Glutamatergic neuron (in vitro differentiated cells): ENCODE measurements around the gene ACOT9. TPM values are rescaled to one million over a fixed set of nuclear protein-coding genes. Genes with fewer than 3 reads are reported as not detected.

Source experiments
- DNase-seq: peaks from one replicate; pipeline ENCODE4 v3.0.0; 2022
- H3K27ac Mint-ChIP-seq: one replicate; pipeline ENCODE4 v1.8.0; 2020; ENCODE audit warnings: mild to moderate bottlenecking, mixed read lengths, inconsistent platforms; ENCODE audit not compliant: unreplicated experiment
- H3K27me3 Mint-ChIP-seq: one replicate; pipeline ENCODE4 v1.8.0; 2020; ENCODE audit warnings: mild to moderate bottlenecking, moderate library complexity, mixed read lengths, inconsistent platforms; ENCODE audit not compliant: unreplicated experiment
- H3K36me3 Mint-ChIP-seq: one replicate; pipeline ENCODE4 v1.8.0; 2020; ENCODE audit warnings: mild to moderate bottlenecking, mixed read lengths, inconsistent platforms; ENCODE audit not compliant: unreplicated experiment
- H3K4me1 Mint-ChIP-seq: one replicate; pipeline ENCODE4 v1.8.0; 2020; ENCODE audit warnings: mild to moderate bottlenecking, low read depth, mixed read lengths, inconsistent platforms; ENCODE audit not compliant: unreplicated experiment
- H3K4me3 Mint-ChIP-seq: one replicate; pipeline ENCODE4 v1.8.0; 2020; ENCODE audit warnings: mild to moderate bottlenecking, mixed read lengths, inconsistent platforms; ENCODE audit not compliant: unreplicated experiment
- H3K9me3 Mint-ChIP-seq: one replicate; pipeline ENCODE4 v1.8.0; 2020; ENCODE audit warnings: mild to moderate bottlenecking, moderate library complexity, mixed read lengths, inconsistent platforms; ENCODE audit not compliant: unreplicated experiment
- CTCF ChIP-seq: fragments of 200-600 bp; sonication (generic); IDR thresholded peaks from one replicate; pipeline ENCODE4 v1.5.0; 2021; ENCODE audit not compliant: partially characterized antibody, unreplicated experiment
- total RNA-seq: library from RNA; stranded (reverse); fragmentation: NEBNext Ultra II Directional; extraction: Animal tissue kit (Norgen Biotek cat#: 25700); gene quantifications from one replicate; pipeline ENCODE4 v1.2.1, GENCODE V29; 2021; ENCODE audit not compliant: unreplicated experiment

The ACOT9 gene
- total RNA-seq, 1 donor from 2014 or later, result 20.5 TPM

GRCh38 chrX:23765868-23766267, 22.8 kb upstream of the ACOT9 start:
- Mint-ChIP-seq H3K36me3 (no peaks in the 10 kb centered on the region), H3K9me3 (peaks cover 1% of the 10 kb centered on the region), H3K4me3 (no peak overlapping the region), H3K27ac (no peak overlapping the region), H3K4me1 (no peaks in the 10 kb centered on the region), H3K27me3 (no peaks in the 10 kb centered on the region)
- DNase-seq, result no peak
- TF ChIP-seq CTCF, result no peak

- H3K4me3 Mint-ChIP-seq, result no peak overlapping the region
- H3K27ac Mint-ChIP-seq, result no peak overlapping the region
- H3K9me3 Mint-ChIP-seq, result peaks cover 1% of the 10 kb centered on the region
- no peak for DNase-seq
- no peaks in the 10 kb centered on the region for H3K27me3 Mint-ChIP-seq
- no peaks in the 10 kb centered on the region for H3K36me3 Mint-ChIP-seq
- H3K4me1 Mint-ChIP-seq, result no peaks in the 10 kb centered on the region
- TF ChIP-seq CTCF, result no peak
These were observed 22.4 kb upstream of the ACOT9 start for GRCh38 chrX:23765449-23765848.

- H3K9me3 Mint-ChIP-seq, result peaks cover 1% of the 10 kb centered on the region
- H3K4me1 Mint-ChIP-seq, result no peaks in the 10 kb centered on the region
- no peak overlapping the region for H3K4me3 Mint-ChIP-seq
- DNase-seq, result no peak
- H3K27ac Mint-ChIP-seq, result no peak overlapping the region
- no peaks in the 10 kb centered on the region for H3K27me3 Mint-ChIP-seq
- H3K36me3 Mint-ChIP-seq, result no peaks in the 10 kb centered on the region
- TF ChIP-seq CTCF, result no peak
These were observed 21.3 kb upstream of the ACOT9 start for GRCh38 chrX:23764188-23764984.

- H3K9me3 Mint-ChIP-seq, result no peaks in the 10 kb centered on the region
- no peaks in the 10 kb centered on the region for H3K4me1 Mint-ChIP-seq
- no peak for TF ChIP-seq CTCF
- no peaks in the 10 kb centered on the region for H3K27me3 Mint-ChIP-seq
- no peak overlapping the region for H3K4me3 Mint-ChIP-seq
- no peak for DNase-seq
- no peaks in the 10 kb centered on the region for H3K36me3 Mint-ChIP-seq
- H3K27ac Mint-ChIP-seq, result no peak overlapping the region
These were observed 16.7 kb upstream of the ACOT9 start for GRCh38 chrX:23759821-23760220.

GRCh38 chrX:23756165-23756564, 13.1 kb upstream of the ACOT9 start:
- Mint-ChIP-seq H3K27ac (no peak overlapping the region), H3K4me1 (no peaks in the 10 kb centered on the region), H3K36me3 (no peaks in the 10 kb centered on the region), H3K27me3 (no peaks in the 10 kb centered on the region), H3K4me3 (no peak overlapping the region), H3K9me3 (no peaks in the 10 kb centered on the region)
- DNase-seq, result peak; percentile 44
- peak; percentile 63 for TF ChIP-seq CTCF
